ENCODE measurements around the gene PIK3CB. TPM values are rescaled to one million over a fixed set of nuclear protein-coding genes. Genes with fewer than 3 reads are reported as not detected.

PIK3CB gene
- polyA plus RNA-seq, 1 donor from 2014 or later: 11.5 TPM

DNA sequence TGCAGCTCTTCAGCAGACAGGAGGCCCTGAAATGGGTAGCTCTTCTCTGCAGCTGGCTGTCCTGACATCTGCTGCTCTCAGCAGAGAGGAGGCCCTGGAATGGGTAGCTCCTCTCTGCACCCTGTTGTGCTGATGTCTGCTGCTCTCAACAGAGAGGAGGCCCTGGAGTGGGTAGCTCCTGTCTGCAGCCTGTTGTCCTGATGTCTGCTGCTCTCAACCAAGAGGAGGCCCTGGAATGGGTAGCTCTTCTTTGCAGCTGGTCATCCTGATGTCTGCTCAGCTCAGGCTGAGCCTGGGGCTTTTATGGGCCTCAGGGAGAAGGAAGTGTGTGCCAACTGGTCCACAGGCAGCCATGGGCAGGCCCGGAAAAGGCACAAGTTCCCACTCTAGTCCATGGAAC, 66.6 kb downstream of the PIK3CB start:
- Histone ChIP-seq H3K4me2 (ENCODE audit: low read length) (no peak overlapping the region), H3K9me3 (ENCODE audit: low read length) (no peaks in the 10 kb centered on the region), H3K36me3 (ENCODE audit: insufficient read depth, low read length) (no peaks in the 10 kb centered on the region), H3K79me2 (replicated peaks; ENCODE audit: insufficient read depth, low read length) (no peaks in the 10 kb centered on the region), H3K27ac (ENCODE audit: low read length) (no peak overlapping the region), H2AFZ (ENCODE audit: low read depth, low read length) (no peak overlapping the region), H3K9me2 (ENCODE audit: insufficient read depth, low read length) (no peaks in the 10 kb centered on the region), H3K4me3 (ENCODE audit: low read length) (no peak overlapping the region), H3K27me3 (ENCODE audit: insufficient read depth, low read depth, low read length) (no peaks in the 10 kb centered on the region), H3K9ac (ENCODE audit: low read length) (no peak overlapping the region), H4K20me1 (ENCODE audit: insufficient read depth) (no peaks in the 10 kb centered on the region), H3F3A (ENCODE audit: insufficient read depth, low read length, poor library complexity, severe bottlenecking) (no peaks in the 10 kb centered on the region)
- TF ChIP-seq RAD21 (conservative IDR thresholded peaks at IDR 0.05) (no peak), SMC3 (conservative IDR thresholded peaks at IDR 0.05; ENCODE audit: poor library complexity) (no peak)

DNA sequence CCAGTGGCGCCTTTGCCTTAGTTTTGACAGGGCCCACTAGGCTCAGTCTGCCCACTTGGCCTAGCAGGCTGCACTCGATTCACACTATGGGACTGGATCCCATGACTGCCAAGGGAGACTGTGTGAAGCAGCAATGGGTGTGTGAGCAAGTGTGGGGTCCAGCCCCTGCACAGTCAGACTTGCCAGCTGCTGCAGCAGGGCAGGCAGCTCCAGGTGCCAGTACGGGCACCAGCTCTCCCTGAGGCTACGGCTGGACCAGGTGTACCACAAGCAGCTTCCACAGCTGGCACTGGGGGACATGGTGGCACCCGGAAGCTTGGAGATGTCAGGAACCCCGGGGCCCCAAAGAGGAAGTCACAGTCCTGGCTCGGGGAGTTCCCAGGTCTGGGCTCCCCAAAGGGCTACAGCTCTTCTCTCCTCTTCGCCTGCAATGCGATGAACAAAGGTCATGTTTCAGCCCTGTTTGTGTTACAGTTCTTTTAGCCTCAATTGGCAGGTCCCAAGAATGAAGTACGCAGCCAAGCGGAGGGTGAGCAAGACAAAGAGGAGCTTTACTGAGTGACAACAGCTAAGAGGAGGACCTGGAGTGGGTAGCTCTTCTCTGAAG, 67.1 kb downstream of the PIK3CB start:
- no peak for TF ChIP-seq RAD21 (conservative IDR thresholded peaks at IDR 0.05)
- TF ChIP-seq, protein P1, sequence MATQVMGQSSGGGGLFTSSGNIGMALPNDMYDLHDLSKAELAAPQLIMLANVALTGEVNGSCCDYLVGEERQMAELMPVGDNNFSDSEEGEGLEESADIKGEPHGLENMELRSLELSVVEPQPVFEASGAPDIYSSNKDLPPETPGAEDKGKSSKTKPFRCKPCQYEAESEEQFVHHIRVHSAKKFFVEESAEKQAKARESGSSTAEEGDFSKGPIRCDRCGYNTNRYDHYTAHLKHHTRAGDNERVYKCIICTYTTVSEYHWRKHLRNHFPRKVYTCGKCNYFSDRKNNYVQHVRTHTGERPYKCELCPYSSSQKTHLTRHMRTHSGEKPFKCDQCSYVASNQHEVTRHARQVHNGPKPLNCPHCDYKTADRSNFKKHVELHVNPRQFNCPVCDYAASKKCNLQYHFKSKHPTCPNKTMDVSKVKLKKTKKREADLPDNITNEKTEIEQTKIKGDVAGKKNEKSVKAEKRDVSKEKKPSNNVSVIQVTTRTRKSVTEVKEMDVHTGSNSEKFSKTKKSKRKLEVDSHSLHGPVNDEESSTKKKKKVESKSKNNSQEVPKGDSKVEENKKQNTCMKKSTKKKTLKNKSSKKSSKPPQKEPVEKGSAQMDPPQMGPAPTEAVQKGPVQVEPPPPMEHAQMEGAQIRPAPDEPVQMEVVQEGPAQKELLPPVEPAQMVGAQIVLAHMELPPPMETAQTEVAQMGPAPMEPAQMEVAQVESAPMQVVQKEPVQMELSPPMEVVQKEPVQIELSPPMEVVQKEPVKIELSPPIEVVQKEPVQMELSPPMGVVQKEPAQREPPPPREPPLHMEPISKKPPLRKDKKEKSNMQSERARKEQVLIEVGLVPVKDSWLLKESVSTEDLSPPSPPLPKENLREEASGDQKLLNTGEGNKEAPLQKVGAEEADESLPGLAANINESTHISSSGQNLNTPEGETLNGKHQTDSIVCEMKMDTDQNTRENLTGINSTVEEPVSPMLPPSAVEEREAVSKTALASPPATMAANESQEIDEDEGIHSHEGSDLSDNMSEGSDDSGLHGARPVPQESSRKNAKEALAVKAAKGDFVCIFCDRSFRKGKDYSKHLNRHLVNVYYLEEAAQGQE (IDR thresholded peaks at IDR 0.05; ENCODE audit: borderline replicate concordance): no peak
- TF ChIP-seq EP300 (conservative IDR thresholded peaks at IDR 0.05; ENCODE audit: poor library complexity, severe bottlenecking): no peak
- TF ChIP-seq MXI1 (conservative IDR thresholded peaks at IDR 0.05; ENCODE audit: poor library complexity, severe bottlenecking): no peak
- TF ChIP-seq, protein P2, sequence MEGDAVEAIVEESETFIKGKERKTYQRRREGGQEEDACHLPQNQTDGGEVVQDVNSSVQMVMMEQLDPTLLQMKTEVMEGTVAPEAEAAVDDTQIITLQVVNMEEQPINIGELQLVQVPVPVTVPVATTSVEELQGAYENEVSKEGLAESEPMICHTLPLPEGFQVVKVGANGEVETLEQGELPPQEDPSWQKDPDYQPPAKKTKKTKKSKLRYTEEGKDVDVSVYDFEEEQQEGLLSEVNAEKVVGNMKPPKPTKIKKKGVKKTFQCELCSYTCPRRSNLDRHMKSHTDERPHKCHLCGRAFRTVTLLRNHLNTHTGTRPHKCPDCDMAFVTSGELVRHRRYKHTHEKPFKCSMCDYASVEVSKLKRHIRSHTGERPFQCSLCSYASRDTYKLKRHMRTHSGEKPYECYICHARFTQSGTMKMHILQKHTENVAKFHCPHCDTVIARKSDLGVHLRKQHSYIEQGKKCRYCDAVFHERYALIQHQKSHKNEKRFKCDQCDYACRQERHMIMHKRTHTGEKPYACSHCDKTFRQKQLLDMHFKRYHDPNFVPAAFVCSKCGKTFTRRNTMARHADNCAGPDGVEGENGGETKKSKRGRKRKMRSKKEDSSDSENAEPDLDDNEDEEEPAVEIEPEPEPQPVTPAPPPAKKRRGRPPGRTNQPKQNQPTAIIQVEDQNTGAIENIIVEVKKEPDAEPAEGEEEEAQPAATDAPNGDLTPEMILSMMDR (IDR thresholded peaks at IDR 0.05; ENCODE audit: poor library complexity, severe bottlenecking): no peak
- TF ChIP-seq EZH2 (IDR thresholded peaks at IDR 0.05; ENCODE audit: borderline replicate concordance, insufficient read depth, low read length, poor library complexity, severe bottlenecking): no peak
- TF ChIP-seq SMC3 (conservative IDR thresholded peaks at IDR 0.05; ENCODE audit: poor library complexity): no peak
- no peaks in the 10 kb centered on the region for H3K36me3 ChIP-seq (ENCODE audit: insufficient read depth, low read length)

DNA sequence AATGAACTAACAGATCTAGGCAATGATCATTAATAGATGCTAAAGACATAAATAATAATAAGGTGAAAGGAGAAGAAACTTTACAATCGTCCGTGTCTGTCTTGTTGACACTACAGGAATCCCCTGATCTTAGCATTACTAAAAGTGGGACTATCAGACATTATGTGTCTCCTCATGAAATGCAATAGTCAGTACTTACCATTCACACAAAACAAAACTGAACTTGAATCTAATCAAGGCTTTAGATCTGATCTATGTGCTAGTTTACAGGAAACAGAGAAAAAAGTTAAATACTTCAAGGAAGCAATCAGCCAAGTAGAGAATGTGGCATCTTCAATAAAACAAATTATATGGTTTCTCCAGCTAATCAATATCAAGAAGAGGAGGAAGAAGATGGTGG, 73.7 kb downstream of the PIK3CB start:
- no peaks in the 10 kb centered on the region for H3K36me3 ChIP-seq (ENCODE audit: insufficient read depth, low read length)
- TF ChIP-seq, protein P2 (IDR thresholded peaks at IDR 0.05; ENCODE audit: poor library complexity, severe bottlenecking): no peak
- TF ChIP-seq POLR2AphosphoS5 (IDR thresholded peaks at IDR 0.05): no peak
- no peak for TF ChIP-seq EZH2 (IDR thresholded peaks at IDR 0.05; ENCODE audit: borderline replicate concordance, insufficient read depth, low read length, poor library complexity, severe bottlenecking)
- TF ChIP-seq RAD21 (conservative IDR thresholded peaks at IDR 0.05): no peak
- TF ChIP-seq EP300 (conservative IDR thresholded peaks at IDR 0.05; ENCODE audit: poor library complexity, severe bottlenecking): no peak
- TF ChIP-seq MXI1 (conservative IDR thresholded peaks at IDR 0.05; ENCODE audit: poor library complexity, severe bottlenecking): no peak
- TF ChIP-seq, protein P1 (IDR thresholded peaks at IDR 0.05; ENCODE audit: borderline replicate concordance): no peak
- TF ChIP-seq TAF1 (IDR thresholded peaks at IDR 0.05; ENCODE audit: low read depth): no peak
- TF ChIP-seq SMC3 (conservative IDR thresholded peaks at IDR 0.05; ENCODE audit: poor library complexity): no peak

More for the DNA sequence above, 67.1 kb downstream of the PIK3CB start:
- H3K4me2 ChIP-seq (ENCODE audit: low read length): no peak overlapping the region
- H3K9me2 ChIP-seq (ENCODE audit: insufficient read depth, low read length): no peaks in the 10 kb centered on the region
- no peaks in the 10 kb centered on the region for H3K79me2 ChIP-seq (replicated peaks; ENCODE audit: insufficient read depth, low read length)
- no peaks in the 10 kb centered on the region for H3K9me3 ChIP-seq (ENCODE audit: low read length)
- no peak overlapping the region for H3K27ac ChIP-seq (ENCODE audit: low read length)
- no peaks in the 10 kb centered on the region for H3F3A ChIP-seq (ENCODE audit: insufficient read depth, low read length, poor library complexity, severe bottlenecking)
- no peak overlapping the region for H3K4me3 ChIP-seq (ENCODE audit: low read length)
- H3K9ac ChIP-seq (ENCODE audit: low read length): no peak overlapping the region
- H2AFZ ChIP-seq (ENCODE audit: low read depth, low read length): no peak overlapping the region
- H3K27me3 ChIP-seq (ENCODE audit: insufficient read depth, low read depth, low read length): no peaks in the 10 kb centered on the region
- H4K20me1 ChIP-seq (ENCODE audit: insufficient read depth): no peaks in the 10 kb centered on the region

More for the DNA sequence above, 73.7 kb downstream of the PIK3CB start:
- Histone ChIP-seq H3F3A (ENCODE audit: insufficient read depth, low read length, poor library complexity, severe bottlenecking) (no peaks in the 10 kb centered on the region), H4K20me1 (ENCODE audit: insufficient read depth) (no peaks in the 10 kb centered on the region), H3K9me2 (ENCODE audit: insufficient read depth, low read length) (no peaks in the 10 kb centered on the region), H2AFZ (ENCODE audit: low read depth, low read length) (no peak overlapping the region), H3K27ac (ENCODE audit: low read length) (no peak overlapping the region), H3K79me2 (replicated peaks; ENCODE audit: insufficient read depth, low read length) (no peaks in the 10 kb centered on the region), H3K9me3 (ENCODE audit: low read length) (no peaks in the 10 kb centered on the region), H3K9ac (ENCODE audit: low read length) (no peak overlapping the region), H3K27me3 (ENCODE audit: insufficient read depth, low read depth, low read length) (no peaks in the 10 kb centered on the region), H3K4me2 (ENCODE audit: low read length) (no peak overlapping the region), H3K4me3 (ENCODE audit: low read length) (no peak overlapping the region)
